Right lobe of liver (tissue), 6 donors: Measurements from ENCODE around the gene HSP90AB1. TPM values are rescaled to one million over a fixed set of nuclear protein-coding genes. Genes with fewer than 3 reads are reported as not detected.

ENCODE experiments used
- ATAC-seq, 4 donors: fragments of 200-7000 bp; cut with Tn5 transposase; one replicate each; pipeline ENCODE4 v1.9.1; 2020; ENCODE audit warnings: mild to moderate bottlenecking in 4 of 4, moderate library complexity in 4 of 4
- DNase-seq, 3 donors: peaks; one replicate each; pipeline ENCODE4 v3.0.0-alpha.2; 2020
- H3K27ac ChIP-seq, 3 donors: fragments of 200-600 bp; one replicate each; pipeline ENCODE4 v1.8.0; 2022
- H3K27me3 ChIP-seq, 2 donors: fragments of 200-600 bp; one replicate each; pipeline ENCODE4 v1.8.0; 2022
- H3K36me3 ChIP-seq, 4 donors: fragments of 200-600 bp; sonication (generic) in 1 of 4; one replicate each; pipeline versions ENCODE4 v1.5.1 to v1.8.0; 2017 to 2022; ENCODE audit warnings: control low read depth in 1 of 4
- H3K4me1 ChIP-seq, 4 donors: fragments of 200-600 bp; sonication (generic) in 1 of 4; one replicate each; pipeline versions ENCODE4 v1.5.1 to v1.8.0; 2017 to 2022; ENCODE audit warnings: control low read depth in 1 of 4
- H3K4me3 ChIP-seq, 3 donors: fragments of 200-600 bp; one replicate each; pipeline ENCODE4 v1.8.0; 2022
- H3K9me3 ChIP-seq, 4 donors: fragments of 200-600 bp; sonication (generic) in 1 of 4; one replicate each; pipeline versions ENCODE4 v1.5.1 to v1.8.0; 2017 to 2022; ENCODE audit warnings: control low read depth in 1 of 4
- CTCF ChIP-seq, 4 donors: fragments of 200-600 bp in 3 of 4; fragments of 450-650 bp in 1 of 4; IDR thresholded peaks; one replicate each; pipeline versions ENCODE4 v1.5.1 to v1.8.0; 2016 to 2022; ENCODE audit warnings: antibody characterized with exemption in 4 of 4, mild to moderate bottlenecking in 2 of 4
- POLR2A ChIP-seq: fragments of 450-650 bp; IDR thresholded peaks from one replicate; pipeline ENCODE4 v1.6.1; 2017; ENCODE audit warnings: antibody characterized with exemption, mild to moderate bottlenecking
- WGBS: methylation state at CpG from one replicate; pipeline ENCODE4 v1.1.6; 2018; ENCODE audit warnings: low coverage, low lambda C conversion rate; ENCODE audit not compliant: insufficient coverage; ENCODE audit errors: missing lambda C conversion rate; 5-methylcytosine and 5-hydroxymethylcytosine counted together
- intact Hi-C, 2 donors: fragments of 100-400 bp; cut with DNase I; formaldehyde crosslinking; loops; one replicate each; pipeline versions ENCODE4 v1.11.2 to v1.14.1; 2022
- total RNA-seq, 6 experiments: library from RNA; depleted of rRNA in 2 of 6; stranded (reverse); fragments of >200 nt in 2 of 6; fragmentation: NEBNext Ultra II Directional in 3 of 6; extraction: Animal tissue kit (Norgen Biotek cat#: 25700) in 3 of 6; gene quantifications; one replicate each; pipeline versions ENCODE4 v1.1.0 to v1.2.4, GENCODE V29; 2016 to 2023
- donor health status: DM: no; HTN: yes; CAD: no.
- donor health status: DM: no; HTN: no; CAD: no.
- donor health status: DM: no; HTN: no; CAD: no.
- donor health status: DM: no; HTN: yes; CAD: no.
- donor health status: DM: no; HTN: yes; CAD: no.

The HSP90AB1 gene
- total RNA-seq, 6 experiments from 2014 or later, result 183 to 566 (median 345) TPM

GRCh38 chr6:44257753-44258324, 10.9 kb downstream of the HSP90AB1 start:
- 23% methylated on average over 10 of the region's 15 CpGs for WGBS

GRCh38 chr6:44258325-44258863, 11.5 kb downstream of the HSP90AB1 start:
- Histone ChIP-seq H3K4me1 (peaks cover 0 to 10% (median under 1%) of the 10 kb centered on the region in 4 donors), H3K27ac (no peak overlapping the region), H3K9me3 (no peaks in the 10 kb centered on the region), H3K4me3 (no peak overlapping the region), H3K36me3 (peaks cover 7 to 30% (median 10%) of the 10 kb centered on the region in 4 donors), H3K27me3 (no peaks in the 10 kb centered on the region)
- TF ChIP-seq POLR2A (no peak), CTCF (IDR thresholded peaks at IDR 0.05) (no peak)
- ATAC-seq, result no peak
- WGBS, result 88% methylated on average over 5 of the region's 9 CpGs
- intact Hi-C loops, result no loop called here
- peak in 2 of 3 donors; percentile 19 to 49 for DNase-seq

More at GRCh38 chr6:44257753-44258324, 10.9 kb downstream of the HSP90AB1 start:
- TF ChIP-seq POLR2A (no peak), CTCF (IDR thresholded peaks at IDR 0.05) (peak in 1 of 4 donors; percentile 4)
- Histone ChIP-seq H3K27ac (peak overlapping the region; percentile 84 to 89 (median 88)), H3K4me3 (peak overlapping the region; percentile 91 to 94 (median 94)), H3K36me3 (peaks cover 7 to 35% (median 14%) of the 10 kb centered on the region in 4 donors), H3K27me3 (no peaks in the 10 kb centered on the region), H3K4me1 (peaks cover 0 to 8% (median 0%) of the 10 kb centered on the region in 4 donors), H3K9me3 (no peaks in the 10 kb centered on the region)
- ATAC-seq, result no peak
- intact Hi-C loops, result no loop called here
- DNase-seq, result no peak

- H3K27ac ChIP-seq, result no peak overlapping the region
- H3K4me1 ChIP-seq, result peaks cover 0 to 16% (median 3%) of the 10 kb centered on the region in 4 donors
- no peaks in the 10 kb centered on the region for H3K9me3 ChIP-seq
- peak in 1 of 3 donors; percentile 45 for DNase-seq
- intact Hi-C loops, result no loop called here
- ATAC-seq, result no peak
- TF ChIP-seq POLR2A (no peak), CTCF (IDR thresholded peaks at IDR 0.05) (no peak)
- H3K27me3 ChIP-seq, result no peaks in the 10 kb centered on the region
- H3K4me3 ChIP-seq, result no peak overlapping the region
- WGBS, result 100% methylated on average over 2 of the region's 3 CpGs
- peaks cover 3 to 24% (median 6%) of the 10 kb centered on the region in 4 donors for H3K36me3 ChIP-seq
Measured at GRCh38 chr6:44258921-44259320, 12.0 kb downstream of the HSP90AB1 start.

- TF ChIP-seq POLR2A (no peak), CTCF (IDR thresholded peaks at IDR 0.05) (no peak)
- Histone ChIP-seq H3K4me1 (peaks cover 0 to 25% (median 7%) of the 10 kb centered on the region in 4 donors), H3K9me3 (no peaks in the 10 kb centered on the region), H3K27me3 (no peaks in the 10 kb centered on the region), H3K27ac (no peak overlapping the region), H3K36me3 (peaks cover 0 to 13% (median 0%) of the 10 kb centered on the region in 4 donors), H3K4me3 (no peak overlapping the region)
- WGBS, result 90% methylated on average over 6 of the region's 8 CpGs
- ATAC-seq, result no peak
- DNase-seq, result peak in 2 of 3 donors; percentile 23 to 53
- intact Hi-C loops, result no loop called here
Measured at GRCh38 chr6:44260011-44260410, 13.1 kb downstream of the HSP90AB1 start.
